Adrenal gland (tissue), 5 donors: ENCODE measurements around the gene PTPRN2.

Experiments
- POLR2A ChIP-seq, 2 donors: fragments of 450-650 bp; IDR thresholded peaks; one replicate each; pipeline ENCODE4 v1.6.1; 2017; ENCODE audit warnings: antibody characterized with exemption in 2 of 2, mild to moderate bottlenecking in 2 of 2, moderate library complexity in 1 of 2
- TF ChIP-seq, protein P1 (sequence below), 6 experiments: fragments of 450-650 bp in 4 of 6; fragments of 200-600 bp in 2 of 6; sonication (generic) in 1 of 6; IDR thresholded peaks; 1 replicate in 5 of 6; 2 replicates in 1 of 6; pipeline versions ENCODE4 v1.5.1 to v1.8.0; 2016 to 2021; ENCODE audit warnings: antibody characterized with exemption in 6 of 6, mild to moderate bottlenecking in 2 of 6, moderate library complexity in 1 of 6
- donor health status: DM: no; HTN: no; CAD: no.

- TF ChIP-seq, protein P1, sequence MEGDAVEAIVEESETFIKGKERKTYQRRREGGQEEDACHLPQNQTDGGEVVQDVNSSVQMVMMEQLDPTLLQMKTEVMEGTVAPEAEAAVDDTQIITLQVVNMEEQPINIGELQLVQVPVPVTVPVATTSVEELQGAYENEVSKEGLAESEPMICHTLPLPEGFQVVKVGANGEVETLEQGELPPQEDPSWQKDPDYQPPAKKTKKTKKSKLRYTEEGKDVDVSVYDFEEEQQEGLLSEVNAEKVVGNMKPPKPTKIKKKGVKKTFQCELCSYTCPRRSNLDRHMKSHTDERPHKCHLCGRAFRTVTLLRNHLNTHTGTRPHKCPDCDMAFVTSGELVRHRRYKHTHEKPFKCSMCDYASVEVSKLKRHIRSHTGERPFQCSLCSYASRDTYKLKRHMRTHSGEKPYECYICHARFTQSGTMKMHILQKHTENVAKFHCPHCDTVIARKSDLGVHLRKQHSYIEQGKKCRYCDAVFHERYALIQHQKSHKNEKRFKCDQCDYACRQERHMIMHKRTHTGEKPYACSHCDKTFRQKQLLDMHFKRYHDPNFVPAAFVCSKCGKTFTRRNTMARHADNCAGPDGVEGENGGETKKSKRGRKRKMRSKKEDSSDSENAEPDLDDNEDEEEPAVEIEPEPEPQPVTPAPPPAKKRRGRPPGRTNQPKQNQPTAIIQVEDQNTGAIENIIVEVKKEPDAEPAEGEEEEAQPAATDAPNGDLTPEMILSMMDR (IDR thresholded peaks at IDR 0.05): no peak
- no peak for TF ChIP-seq POLR2A (IDR thresholded peaks at IDR 0.05)
Observed at GRCh38 chr7:158402471-158402870, 185.2 kb downstream of the PTPRN2 start.
